CD4-positive, alpha-beta T cell treated with Interleukin-4 for 1 hour (primary cell): ENCODE data around the gene ATP11A.

ENCODE experiments used
- DNase-seq, 2 donors: peaks; one replicate each; pipeline ENCODE4 v3.0.0-alpha.2; 2020 to 2022

The ATP11A gene

GRCh38 chr13:112896736-112897602, 207.1 kb downstream of the ATP11A start:
- no peak for DNase-seq

- no peak for DNase-seq
Observed at GRCh38 chr13:112897603-112897955, 207.7 kb downstream of the ATP11A start.

- DNase-seq: no peak
Observed at GRCh38 chr13:112897956-112898620, 208.2 kb downstream of the ATP11A start.

GRCh38 chr13:112898621-112899280, 208.9 kb downstream of the ATP11A start:
- no peak for DNase-seq

- DNase-seq: no peak
Observed at GRCh38 chr13:112899281-112900225, 209.7 kb downstream of the ATP11A start.

GRCh38 chr13:112900226-112900600, 210.4 kb downstream of the ATP11A start:
- DNase-seq: no peak

- no peak for DNase-seq
Observed at GRCh38 chr13:112900691-112901091, 210.9 kb downstream of the ATP11A start.

GRCh38 chr13:112902101-112902651, 212.3 kb downstream of the ATP11A start:
- DNase-seq: no peak

- no peak for DNase-seq
Observed at GRCh38 chr13:112902669-112903068, 212.8 kb downstream of the ATP11A start.

GRCh38 chr13:112903071-112903577, 213.3 kb downstream of the ATP11A start:
- DNase-seq: no peak

- no peak for DNase-seq
Observed at GRCh38 chr13:112903606-112904195, 213.9 kb downstream of the ATP11A start.

GRCh38 chr13:112904436-112904960, 214.7 kb downstream of the ATP11A start:
- DNase-seq: no peak

GRCh38 chr13:112905086-112905485, 215.2 kb downstream of the ATP11A start:
- DNase-seq: no peak

GRCh38 chr13:112905619-112905989, 215.8 kb downstream of the ATP11A start:
- no peak for DNase-seq

- no peak for DNase-seq
Observed at GRCh38 chr13:112905990-112906641, 216.3 kb downstream of the ATP11A start.

- DNase-seq: no peak
Observed at GRCh38 chr13:112907286-112907685, 217.4 kb downstream of the ATP11A start.

- no peak for DNase-seq
Observed at GRCh38 chr13:112907871-112908331, 218.1 kb downstream of the ATP11A start.

GRCh38 chr13:112908342-112908741, 218.5 kb downstream of the ATP11A start:
- no peak for DNase-seq

GRCh38 chr13:112910016-112910415, 220.2 kb downstream of the ATP11A start:
- no peak for DNase-seq

GRCh38 chr13:112910616-112911280, 220.9 kb downstream of the ATP11A start:
- DNase-seq: no peak
